HG02588 (cell line): Measurements from ENCODE around the gene SDR39U1.

Source experiments
- ATAC-seq: cut with Tn5 transposase; IDR thresholded peaks from one replicate; pipeline ENCODE4 v1.9.1; 2021; ENCODE audit warnings: mild to moderate bottlenecking, moderate library complexity; ENCODE audit not compliant: unreplicated experiment

The SDR39U1 gene

GRCh38 chr14:24443053-24443665, 583 bp upstream of the SDR39U1 start:
- ATAC-seq: no peak

DNA sequence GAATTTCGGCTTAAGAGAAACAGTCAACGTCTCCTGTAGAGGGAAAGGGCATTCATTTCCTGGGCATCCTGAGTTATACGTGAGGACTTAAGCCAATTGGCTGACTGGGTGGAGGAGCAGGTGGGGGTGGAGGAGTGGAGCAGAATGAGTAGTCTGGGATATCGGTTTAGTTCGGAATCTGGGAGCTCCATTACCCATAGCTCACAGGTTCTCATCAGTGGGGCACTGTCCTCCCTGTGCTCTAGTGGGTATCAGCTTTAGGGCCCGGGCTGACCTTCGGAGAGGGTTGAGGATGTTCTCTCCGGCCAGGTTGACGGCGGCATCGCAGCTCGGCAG, 704 bp downstream of the SDR39U1 start:
- ATAC-seq: no peak

GRCh38 chr14:24441485-24441884, 1.1 kb downstream of the SDR39U1 start:
- ATAC-seq: no peak

- ATAC-seq: no peak
Observed at GRCh38 chr14:24440606-24441399, 1.8 kb downstream of the SDR39U1 start.

DNA sequence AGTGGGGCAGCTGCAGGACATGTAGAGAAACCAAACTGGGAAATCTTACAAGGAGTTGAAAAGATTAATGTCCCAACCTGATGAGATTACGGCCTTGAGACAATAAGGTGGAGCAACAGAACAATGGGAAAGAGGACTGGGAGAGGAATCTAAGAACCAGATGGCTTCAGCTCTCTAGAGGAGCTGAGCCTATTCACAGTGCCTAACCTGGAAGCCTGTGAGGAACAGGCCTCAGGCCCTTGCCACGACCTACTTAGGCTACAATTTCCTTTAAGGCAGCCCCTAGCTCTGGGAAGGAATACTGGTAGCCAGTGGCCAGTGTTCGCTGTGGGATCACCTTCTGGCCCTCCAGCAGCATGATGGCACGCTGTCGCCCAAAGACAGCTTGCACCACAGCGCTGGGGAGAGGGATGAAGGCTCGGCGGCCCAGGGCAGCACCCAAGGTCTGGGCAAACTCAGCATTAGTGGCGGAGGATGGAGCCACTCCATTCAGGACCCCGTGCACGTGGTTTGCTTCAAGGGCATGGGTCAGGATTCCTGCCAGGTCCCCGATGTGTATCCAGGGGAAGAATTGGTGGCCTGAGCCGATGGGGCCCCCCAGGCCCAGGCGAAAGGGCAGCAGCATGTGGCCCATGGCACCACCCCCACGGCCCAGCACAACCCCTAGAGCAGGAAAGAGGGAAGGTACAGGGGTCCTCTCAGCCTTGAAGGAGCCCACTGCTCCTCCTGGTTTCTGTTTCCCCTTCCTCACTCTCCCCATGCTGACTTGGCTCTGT, 2.6 kb downstream of the SDR39U1 start:
- ATAC-seq: no peak

DNA sequence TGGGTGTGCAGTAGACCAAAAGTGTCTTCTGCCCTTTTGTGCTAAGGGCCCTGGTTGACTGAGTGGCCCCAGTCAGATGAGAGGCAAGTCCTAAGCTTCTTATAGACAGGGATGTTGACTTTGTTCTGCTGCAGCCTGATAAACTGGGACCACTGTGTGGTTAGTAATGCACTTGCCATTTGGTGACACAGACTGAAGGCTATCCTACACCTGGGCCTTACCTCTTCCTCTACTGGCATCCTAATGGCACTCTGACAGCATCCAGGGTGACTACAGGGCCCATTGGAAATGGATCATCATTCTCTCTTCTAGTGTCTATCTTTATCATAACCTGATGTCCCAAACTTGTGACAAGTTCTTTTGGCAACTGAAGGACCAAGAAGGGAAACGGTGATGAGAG, 3.3 kb downstream of the SDR39U1 start:
- ATAC-seq: no peak

- ATAC-seq: no peak
Observed at GRCh38 chr14:24438223-24439097, 4.1 kb downstream of the SDR39U1 start.

DNA sequence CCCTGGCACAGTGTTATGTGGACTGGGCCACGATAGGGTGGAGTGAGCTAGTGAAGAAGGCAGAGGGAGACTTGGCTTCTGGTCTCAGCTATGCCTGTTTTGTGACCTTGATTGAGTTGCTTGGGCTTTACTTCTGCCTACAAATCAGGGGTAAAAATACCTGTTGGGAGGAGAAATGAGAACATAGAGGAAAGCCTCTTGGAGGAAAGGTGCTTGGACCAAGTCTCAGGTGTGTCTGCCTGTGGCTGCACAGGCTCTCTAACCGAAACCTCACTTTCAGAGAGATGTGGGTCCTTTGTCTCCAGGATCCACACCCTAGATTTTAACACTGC, 4.9 kb downstream of the SDR39U1 start:
- ATAC-seq: no peak

- no peak for ATAC-seq
Observed at GRCh38 chr14:24437020-24437735, 5.4 kb downstream of the SDR39U1 start.

DNA sequence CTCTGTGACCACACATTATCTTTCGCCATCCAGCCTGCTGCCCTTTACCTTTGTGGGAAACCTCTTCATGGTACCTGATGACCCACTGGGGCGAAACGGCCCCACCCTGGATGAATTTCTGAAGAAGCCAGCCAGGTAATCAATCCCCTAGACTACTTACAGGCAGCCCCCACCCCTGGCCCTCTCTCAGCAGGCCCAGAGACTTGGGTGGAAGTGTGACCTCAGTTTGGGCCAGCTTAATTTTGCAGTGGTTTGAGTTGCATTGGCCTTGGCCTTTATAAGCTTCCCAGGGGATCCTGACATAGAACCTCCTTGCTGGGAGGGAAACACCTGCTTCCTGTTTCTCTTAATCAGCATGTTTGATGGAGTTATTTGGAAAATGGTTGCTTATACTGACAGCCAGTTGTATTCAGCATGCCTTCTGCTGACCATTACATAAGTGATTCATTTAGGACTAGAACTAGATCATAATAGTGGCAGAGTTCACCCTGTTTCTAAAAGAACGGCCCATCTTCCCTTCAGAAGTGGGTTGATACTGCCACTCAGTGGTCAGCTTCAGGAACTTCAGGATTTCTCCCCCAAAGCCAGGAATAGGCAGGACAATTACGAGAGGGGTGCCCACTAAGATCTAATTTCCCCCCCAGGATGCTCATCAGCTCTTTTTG, 6.1 kb downstream of the SDR39U1 start:
- ATAC-seq: no peak

DNA sequence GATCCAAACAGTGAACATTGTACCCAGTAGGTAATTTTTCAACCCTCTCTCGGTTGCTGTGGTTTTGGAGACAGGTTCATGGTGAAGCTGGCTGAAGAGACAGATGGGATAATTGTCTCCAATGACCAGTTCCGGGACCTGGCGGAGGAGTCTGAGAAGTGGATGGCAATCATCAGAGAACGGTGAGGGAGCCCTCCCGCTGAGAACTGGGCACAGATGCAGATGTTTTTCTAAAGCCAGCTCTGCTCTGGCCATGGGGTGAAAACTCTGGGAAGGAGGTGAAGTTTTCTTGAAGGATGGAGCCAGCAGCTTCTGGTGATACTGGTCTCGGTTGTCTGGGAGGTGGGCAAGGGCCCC, 6.6 kb downstream of the SDR39U1 start:
- no peak for ATAC-seq

DNA sequence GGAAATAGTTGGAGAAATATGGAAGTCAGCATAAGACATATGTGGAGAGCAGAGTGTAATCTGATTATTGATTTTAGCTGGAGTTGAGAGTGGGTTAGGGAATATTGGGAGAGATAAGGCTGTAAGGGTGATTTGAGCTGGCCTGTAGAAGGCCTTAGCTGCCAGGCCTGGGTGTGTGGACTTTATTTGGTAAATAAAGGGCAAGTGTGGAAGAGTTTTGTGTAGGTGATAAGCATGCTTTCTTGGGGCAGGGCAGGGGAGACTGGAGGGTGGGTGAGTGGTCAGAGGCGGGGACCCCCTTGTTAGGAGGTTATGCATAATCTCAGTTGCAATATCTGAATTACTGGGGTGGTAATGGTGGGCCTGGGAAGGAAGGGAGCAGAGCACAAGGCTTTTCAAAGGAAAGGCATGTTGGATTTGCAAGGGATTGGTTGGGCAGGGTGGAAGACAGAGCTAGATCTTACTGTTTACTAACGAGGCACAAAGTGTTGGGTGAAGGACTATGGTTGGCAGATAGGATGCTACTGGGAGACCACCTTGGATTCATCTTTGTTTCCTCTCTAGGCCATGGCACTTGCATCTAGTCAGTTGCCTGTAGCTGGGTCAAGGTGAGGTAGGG, 7.3 kb downstream of the SDR39U1 start:
- no peak for ATAC-seq

DNA sequence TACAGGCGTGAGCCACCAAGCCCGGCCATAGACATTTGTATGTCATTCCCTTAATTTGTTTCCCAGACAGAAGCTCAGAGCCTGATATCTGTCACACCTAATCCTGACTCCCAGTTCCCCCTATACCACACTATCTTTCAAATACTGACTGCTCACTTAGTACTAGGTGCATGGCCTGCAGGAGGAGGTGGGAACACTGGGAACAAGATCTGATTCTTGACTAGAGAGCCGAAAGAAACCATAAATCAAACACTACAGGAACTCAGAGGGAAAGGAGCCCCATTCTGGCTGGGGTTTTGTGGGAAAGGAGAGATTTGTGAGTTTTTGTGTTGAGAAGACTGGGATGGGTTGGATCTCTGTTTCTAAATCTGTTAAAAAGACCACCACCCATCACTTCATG, 7.9 kb downstream of the SDR39U1 start:
- ATAC-seq: no peak

DNA sequence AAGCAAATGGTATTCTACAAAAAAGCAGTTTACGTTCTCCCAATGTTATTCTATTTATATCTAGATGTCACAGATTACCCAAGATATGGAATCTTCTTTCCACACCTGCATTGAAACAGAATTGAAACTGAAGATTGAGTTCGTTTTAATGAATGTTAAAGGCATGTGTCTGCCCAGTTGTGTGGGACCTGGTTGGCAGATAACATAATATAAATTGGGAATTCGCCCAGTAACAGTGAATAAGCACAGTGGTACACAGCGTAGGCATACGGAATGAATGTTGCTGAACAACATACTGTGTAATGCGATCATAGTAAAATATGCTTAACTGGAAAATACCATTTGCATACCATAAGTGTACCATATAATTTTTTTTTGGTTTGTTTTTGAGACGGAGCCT, 8.5 kb downstream of the SDR39U1 start:
- ATAC-seq: no peak

GRCh38 chr14:24432259-24433131, 10.1 kb downstream of the SDR39U1 start:
- no peak for ATAC-seq

DNA sequence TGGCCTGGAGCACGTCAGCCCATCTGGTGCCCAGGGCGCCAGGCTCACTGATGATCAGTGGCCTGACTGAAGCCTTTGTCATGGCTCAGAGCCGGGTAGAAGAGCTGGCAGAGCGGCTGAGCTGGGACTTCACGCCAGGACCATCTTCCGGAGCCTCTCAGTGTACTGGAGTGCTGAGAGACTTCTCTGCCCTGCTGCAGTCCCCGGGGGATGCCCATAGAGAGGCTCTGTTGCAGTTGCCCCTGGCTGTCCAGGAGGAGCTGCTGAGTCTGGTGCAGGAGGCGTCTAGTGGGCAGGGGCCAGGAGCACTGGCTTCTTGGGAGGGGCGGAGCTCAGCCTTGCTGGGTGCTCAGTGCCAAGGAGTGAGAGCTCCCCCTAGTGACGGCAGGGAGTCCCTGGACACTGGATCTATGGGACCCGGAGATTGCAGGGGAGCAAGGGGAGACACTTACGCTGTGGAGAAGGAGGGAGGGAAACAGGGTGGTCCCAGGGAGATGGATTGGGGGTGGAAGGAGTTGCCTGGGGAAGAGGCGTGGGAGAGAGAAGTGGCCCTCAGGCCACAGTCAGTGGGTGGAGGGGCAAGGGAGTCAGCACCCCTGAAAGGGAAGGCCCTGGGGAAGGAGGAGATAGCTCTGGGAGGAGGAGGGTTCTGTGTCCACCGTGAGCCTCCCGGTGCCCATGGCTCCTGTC, 10.9 kb downstream of the SDR39U1 start:
- ATAC-seq: peak; percentile 54

DNA sequence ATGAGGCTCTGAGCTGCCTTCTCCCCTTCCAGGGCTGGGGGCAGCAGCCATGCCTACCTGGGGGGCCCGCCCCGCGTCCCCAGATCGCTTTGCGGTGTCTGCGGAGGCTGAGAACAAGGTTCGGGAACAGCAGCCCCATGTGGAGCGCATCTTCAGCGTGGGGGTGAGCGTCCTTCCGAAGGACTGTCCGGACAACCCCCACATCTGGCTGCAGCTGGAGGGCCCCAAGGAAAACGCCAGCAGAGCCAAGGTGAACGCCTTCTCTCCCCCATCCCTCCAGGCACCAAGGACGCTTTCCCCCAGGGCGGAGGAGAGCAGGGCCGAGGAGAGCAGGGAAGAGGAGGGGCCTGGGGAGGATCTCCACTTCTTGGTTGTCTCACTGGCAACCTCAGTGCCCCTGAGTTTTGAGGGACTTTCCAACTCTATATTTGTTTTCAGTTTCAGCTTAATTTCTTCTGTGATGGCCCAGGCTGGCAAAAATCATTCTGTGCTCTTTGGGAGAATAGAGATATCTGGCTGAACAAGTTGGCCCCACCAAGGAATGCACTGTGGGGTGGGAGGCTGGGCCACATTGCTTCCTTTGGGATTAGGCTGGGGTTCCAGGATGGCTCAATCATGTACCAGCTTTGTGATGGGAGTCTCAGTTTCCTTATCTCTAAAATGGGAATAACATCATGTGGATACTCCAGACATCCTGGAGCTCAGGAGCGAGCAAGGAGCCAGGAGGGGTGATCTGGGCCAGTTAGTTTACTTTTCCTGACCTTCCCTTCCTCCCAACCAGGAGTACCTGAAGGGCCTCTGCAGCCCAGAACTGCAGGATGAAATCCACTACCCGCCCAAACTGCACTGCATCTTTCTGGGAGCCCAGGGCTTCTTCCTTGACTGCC, 11.7 kb downstream of the SDR39U1 start:
- ATAC-seq: peak; percentile 29
